HG03520 (cell line): ENCODE results near the gene LRRC4.

Experiments
- ATAC-seq: cut with Tn5 transposase; IDR thresholded peaks from one replicate; pipeline ENCODE4 v1.9.1; 2021; ENCODE audit warnings: mild to moderate bottlenecking, moderate library complexity; ENCODE audit not compliant: unreplicated experiment

LRRC4 gene

GRCh38 chr7:127981965-127982364 is 49.3 kb downstream of the LRRC4 start:
- ATAC-seq = no peak

GRCh38 chr7:127980901-127981300 is 50.3 kb downstream of the LRRC4 start:
- ATAC-seq = no peak

GRCh38 chr7:127979728-127980126 is 51.5 kb downstream of the LRRC4 start:
- no peak for ATAC-seq

- no peak for ATAC-seq
Measured at GRCh38 chr7:127979113-127979727, 52.0 kb downstream of the LRRC4 start.

GRCh38 chr7:127978421-127978820 is 52.8 kb downstream of the LRRC4 start:
- no peak for ATAC-seq
